HepG2 (cell line): ENCODE results near the gene MLH1. TPM values are rescaled to one million over a fixed set of nuclear protein-coding genes. Genes with fewer than 3 reads are reported as not detected.

Experiments used
- ATAC-seq: fragments of 200-7000 bp; cut with Tn5 transposase; 3 replicates; pipeline ENCODE4 v1.9.1; 2020; ENCODE audit warnings: mild to moderate bottlenecking, moderate library complexity
- BruUV-seq: library from RNA; stranded (reverse); fragments of 400-500 nt; replicated peaks from 2 replicates; lab custom pipeline; 2021; lab: Mats Ljungman, UMichigan
- CTCF ChIA-PET: fragments of 300-600 bp; formaldehyde crosslinking; extraction: SDS; loops from one replicate; lab custom pipeline; 2021; ENCODE audit warnings: low total read pairs, inconsistent platforms, low intra/inter-chr PET ratio; lab: Yijun Ruan, JAX
- POLR2A ChIA-PET: fragments of 350-600 bp; sonication (Branson Sonifier 250); formaldehyde crosslinking; loops from one replicate; lab custom pipeline; 2020; ENCODE audit warnings: antibody characterized with exemption, inconsistent platforms; lab: Yijun Ruan, JAX
- DNase-seq: peaks from one replicate; pipeline ENCODE4 v3.0.0-alpha.2; 2015; ENCODE audit warnings: low spot score
- FAIRE-seq: peaks from 3 replicates; lab custom pipeline; 2011; peaks lifted over from hg19 to GRCh38; lab: Jason Lieb, UNC
- H2AFZ ChIP-seq: one replicate; pipeline ENCODE4 v1.6.1; 2011; ENCODE audit warnings: low read length, inconsistent platforms
- H3K27ac ChIP-seq: fragments of 300-600 bp; 3 replicates; pipeline ENCODE4 v1.8.0; 2011; ENCODE audit warnings: mixed run types, mild to moderate bottlenecking, mixed read lengths, low read length, inconsistent platforms; ENCODE audit not compliant: insufficient read depth; ENCODE audit errors: extremely low read length
- H3K27me3 ChIP-seq, 2 experiments: fragments of 200-600 bp in 1 of 2; 2 replicates in 1 of 2; 3 replicates in 1 of 2; pipeline versions ENCODE4 v1.6.0 to v1.8.0; 2011; ENCODE audit warnings: low read length in 2 of 2, mild to moderate bottlenecking in 2 of 2, moderate library complexity in 2 of 2, inconsistent platforms in 1 of 2; ENCODE audit not compliant: insufficient read depth in 2 of 2, control insufficient read depth in 1 of 2
- H3K36me3 ChIP-seq, 2 experiments: fragments of 200-600 bp in 1 of 2; replicated peaks in 1 of 2; 2 replicates in 1 of 2; 3 replicates in 1 of 2; pipeline versions ENCODE4 v1.5.1 to v1.8.0; 2011; ENCODE audit warnings: low read length in 2 of 2, inconsistent platforms in 1 of 2; ENCODE audit not compliant: insufficient read depth in 2 of 2, control insufficient read depth in 1 of 2
- H3K4me1 ChIP-seq: 2 replicates; pipeline ENCODE4 v1.5.1; 2012; ENCODE audit warnings: low read length, inconsistent platforms; ENCODE audit not compliant: insufficient read depth
- H3K4me2 ChIP-seq: 2 replicates; pipeline ENCODE4 v1.6.0; 2011; ENCODE audit warnings: low read depth, low read length, inconsistent platforms
- H3K4me3 ChIP-seq, 3 experiments: fragments of 200-600 bp in 1 of 3; sonication (generic), shearing (Covaris generic) in 1 of 3; replicated peaks in 1 of 3; 2 replicates each; pipeline ENCODE4 v1.5.1; 2011 to 2016; ENCODE audit warnings: low read length in 3 of 3, inconsistent platforms in 2 of 3, low read depth in 2 of 3, mild to moderate bottlenecking in 2 of 3, control low read depth in 1 of 3, mixed read lengths in 1 of 3; ENCODE audit not compliant: insufficient read depth in 1 of 3
- H3K79me2 ChIP-seq: one replicate; pipeline ENCODE4 v1.6.1; 2011; ENCODE audit warnings: low read length, inconsistent platforms; ENCODE audit not compliant: insufficient read depth
- H3K9ac ChIP-seq: 2 replicates; pipeline ENCODE4 v1.6.0; 2011; ENCODE audit warnings: mild to moderate bottlenecking, low read depth, low read length, inconsistent platforms; ENCODE audit not compliant: insufficient read depth
- H3K9me3 ChIP-seq: 2 replicates; pipeline ENCODE4 v1.5.1; 2012; ENCODE audit warnings: mild to moderate bottlenecking, low read length
- H4K20me1 ChIP-seq: 2 replicates; pipeline ENCODE4 v1.6.0; 2011; ENCODE audit warnings: inconsistent platforms, mild to moderate bottlenecking, low read length, moderate library complexity; ENCODE audit not compliant: insufficient read depth
- BRD4 ChIP-seq: sonication (generic); formaldehyde crosslinking; IDR thresholded peaks from 2 replicates; pipeline ENCODE4 v1.4.0; 2020; ENCODE audit warnings: missing genetic modification reagents
- DNMT3B ChIP-seq: conservative IDR thresholded peaks from 2 replicates; pipeline ENCODE4 v1.6.1; 2016; ENCODE audit warnings: missing biosample characterization, control low read depth
- EED ChIP-seq: sonication (generic); formaldehyde crosslinking; IDR thresholded peaks from 2 replicates; pipeline ENCODE4 v1.5.0; 2020; ENCODE audit warnings: mild to moderate bottlenecking, missing genetic modification reagents
- HNRNPH1 ChIP-seq: fragments of 200-400 bp; formaldehyde crosslinking; optimal IDR thresholded peaks from 2 replicates; pipeline ENCODE3; 2017; ENCODE audit warnings: mild to moderate bottlenecking, low read depth, low read length
- MBNL3 ChIP-seq: fragments of 250-450 bp; sonication (Bioruptor Pico); conservative IDR thresholded peaks from 2 replicates; pipeline ENCODE4 v1.8.0; 2022; ENCODE audit warnings: mild to moderate bottlenecking, inconsistent platforms
- NFKB2 ChIP-seq: sonication (generic); formaldehyde crosslinking; IDR thresholded peaks from 2 replicates; pipeline ENCODE4 v1.4.0; 2020; ENCODE audit warnings: missing genetic modification reagents, borderline replicate concordance
- RFX3 ChIP-seq: IDR thresholded peaks from 2 replicates; pipeline ENCODE4 v1.6.1; 2016; ENCODE audit warnings: missing biosample characterization, missing genetic modification reagents
- SNAPC5 ChIP-seq: sonication (generic); formaldehyde crosslinking; IDR thresholded peaks from 2 replicates; pipeline ENCODE4 v1.8.1; 2023; ENCODE audit warnings: mild to moderate bottlenecking, missing genetic modification reagents, borderline replicate concordance
- ZNF329 ChIP-seq: sonication (generic); formaldehyde crosslinking; IDR thresholded peaks from 2 replicates; pipeline ENCODE4 v1.9.0; 2021; ENCODE audit warnings: low read depth, mild to moderate bottlenecking, missing genetic modification reagents
- WGBS: methylation state at CpG from one replicate; pipeline ENCODE4 v1.1.6; 2017; ENCODE audit warnings: low lambda C conversion rate; 5-methylcytosine and 5-hydroxymethylcytosine counted together
- in situ Hi-C: cut with HindIII; loops from 2 replicates; pipeline ENCODE4 v1.10.0; 2017; ENCODE audit warnings: low pct_unique_long_range_greater_than_20kb; ENCODE audit not compliant: extremely low pct_ligation_motif_present
- intact Hi-C: fragments of 100-400 bp; cut with micrococcal nuclease; formaldehyde crosslinking; loops from one replicate; pipeline ENCODE4 v1.10.0; 2022; ENCODE audit not compliant: unreplicated experiment
- polyA plus RNA-seq, 8 experiments: library from polyadenylated mRNA; depleted of rRNA in 3 of 8; stranded (reverse) in 7 of 8; unstranded in 1 of 8; fragments of >200 nt; fragmentation: Illumina TruSeq in 4 of 8; extraction: Trizol in 4 of 8; gene quantifications; 2 replicates each; pipeline versions ENCODE4 v1.2.1 to v1.2.3, GENCODE V29; 2011 to 2016; ENCODE audit warnings: low read depth in 4 of 8, missing spikeins in 1 of 8, mixed read lengths in 1 of 8; ENCODE audit not compliant: insufficient read depth in 1 of 8
- total RNA-seq, 5 experiments: library from RNA; depleted of rRNA; stranded (reverse); fragments of >200 nt; fragmentation: Illumina TruSeq; extraction: Trizol; gene quantifications; 2 replicates each; pipeline ENCODE4 v1.2.3, GENCODE V29; 2016; ENCODE audit warnings: low read depth in 1 of 5
- TF ChIP-seq, protein P1 (sequence below): IDR thresholded peaks from 2 replicates; pipeline ENCODE4 v1.6.1; 2016; ENCODE audit warnings: missing compliant biosample characterization, missing genetic modification reagents, borderline replicate concordance
- TF ChIP-seq, protein P2 (sequence below): sonication (generic); formaldehyde crosslinking; IDR thresholded peaks from 2 replicates; pipeline ENCODE4 v1.8.1; 2023; ENCODE audit warnings: mild to moderate bottlenecking, moderate library complexity, missing genetic modification reagents

The MLH1 gene
- total and polyA plus RNA-seq, 2 of the 13 experiments (the other 11 are each of a cell fraction or from before 2014, with no cell fraction given): 29.5 to 70.8 TPM

DNA sequence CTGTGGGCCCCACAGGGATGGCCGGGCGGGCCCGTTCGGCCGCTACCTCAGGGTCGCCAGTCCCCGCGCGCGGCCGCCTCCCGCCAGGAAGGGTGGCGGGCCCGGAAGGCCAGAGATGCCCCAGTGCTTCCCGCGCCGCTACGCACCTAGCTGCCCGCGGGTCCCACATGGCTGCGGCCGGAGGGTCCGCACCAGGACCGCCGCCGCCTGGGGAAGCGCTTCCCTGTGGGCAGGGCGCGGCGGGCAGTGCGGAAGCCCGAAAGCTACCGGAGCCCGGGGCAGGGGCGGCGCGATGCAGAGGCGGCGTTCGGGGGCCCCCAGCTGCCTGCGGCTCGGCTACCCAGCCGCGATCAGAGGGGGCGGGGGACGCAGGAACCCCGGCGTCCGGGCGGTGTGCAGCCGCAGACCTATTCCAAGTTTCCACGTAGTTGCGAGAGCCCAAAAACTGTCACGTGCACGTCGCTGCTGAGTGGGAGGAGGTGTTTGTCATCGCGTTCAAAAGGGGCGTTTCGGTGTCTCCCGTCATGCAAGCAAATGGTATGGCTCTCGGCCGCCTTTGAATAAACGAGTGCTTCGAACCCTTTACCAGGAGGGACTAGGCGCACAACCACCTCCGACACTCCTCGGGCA is 48.6 kb upstream of the MLH1 start, which contains the start of gene TRANK1:
TSS of gene TRANK1 (minus strand) at position 414 of the 630 bp plus-strand sequence. CDS start at position 169, 245 bp downstream.
- in situ Hi-C loops: no loop called here
- no peaks in the 10 kb centered on the region; a peak in 1 of 5 replicates for H3K27me3 ChIP-seq
- intact Hi-C loops: no loop called here
- H4K20me1 ChIP-seq: no peaks in the 10 kb centered on the region
- H3K9me3 ChIP-seq: peaks cover 17% of the 10 kb centered on the region
- no peak within 1 kb of the TSS for H3K4me3 ChIP-seq
- no peaks in the 10 kb centered on the region for H3K79me2 ChIP-seq
- ChIA-PET POLR2A (no interaction called here), CTCF (no interaction called here)
- no peak within 1 kb of the TSS for H3K4me2 ChIP-seq
- no peak for FAIRE-seq
- ATAC-seq: no peak
- no peak within 1 kb of the TSS for H2AFZ ChIP-seq
- H3K36me3 ChIP-seq: no peaks in the 10 kb centered on the region
- no peaks in the 10 kb centered on the region for H3K4me1 ChIP-seq
- H3K9ac ChIP-seq: no peak within 1 kb of the TSS
- no peak within 1 kb of the TSS for H3K27ac ChIP-seq
- BruUV-seq: no TSS peak
- 86% methylated on average over 23 of the region's 68 CpGs for WGBS
- TF ChIP-seq MBNL3 (CRISPR knock-in tag): no peak
- no peak for TF ChIP-seq RFX3 (CRISPR knock-in tag)
- TF ChIP-seq ZNF329 (CRISPR knock-in tag): no peak
- TF ChIP-seq, protein P1, sequence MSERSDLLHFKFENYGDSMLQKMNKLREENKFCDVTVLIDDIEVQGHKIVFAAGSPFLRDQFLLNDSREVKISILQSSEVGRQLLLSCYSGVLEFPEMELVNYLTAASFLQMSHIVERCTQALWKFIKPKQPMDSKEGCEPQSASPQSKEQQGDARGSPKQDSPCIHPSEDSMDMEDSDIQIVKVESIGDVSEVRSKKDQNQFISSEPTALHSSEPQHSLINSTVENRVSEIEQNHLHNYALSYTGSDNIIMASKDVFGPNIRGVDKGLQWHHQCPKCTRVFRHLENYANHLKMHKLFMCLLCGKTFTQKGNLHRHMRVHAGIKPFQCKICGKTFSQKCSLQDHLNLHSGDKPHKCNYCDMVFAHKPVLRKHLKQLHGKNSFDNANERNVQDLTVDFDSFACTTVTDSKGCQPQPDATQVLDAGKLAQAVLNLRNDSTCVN: no peak
- TF ChIP-seq SNAPC5 (CRISPR knock-in tag): no peak
- no peak for TF ChIP-seq DNMT3B
- no peak for TF ChIP-seq HNRNPH1
- TF ChIP-seq EED (CRISPR knock-in tag): no peak
- TF ChIP-seq BRD4 (CRISPR knock-in tag): no peak
- TF ChIP-seq, protein P2, sequence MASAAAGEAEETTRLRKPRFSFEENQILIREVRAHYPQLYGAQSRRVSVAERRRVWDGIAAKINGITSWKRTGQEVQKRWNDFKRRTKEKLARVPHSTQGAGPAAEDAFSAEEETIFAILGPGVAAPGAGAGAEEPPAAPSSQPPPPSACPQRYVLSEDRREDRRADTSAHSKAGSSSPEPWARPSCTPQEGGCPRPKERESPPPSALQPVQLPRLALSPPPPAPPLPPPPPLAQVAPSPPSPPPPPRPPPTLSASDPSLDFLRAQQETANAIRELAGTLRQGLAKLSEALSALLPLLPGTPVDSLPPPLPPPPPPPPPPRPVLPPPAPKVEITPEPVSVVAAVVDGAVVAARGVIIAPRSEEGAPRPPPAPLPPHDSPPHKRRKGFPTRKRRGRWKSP (CRISPR knock-in tag): no peak
- no peak for TF ChIP-seq NFKB2
- no peak for DNase-seq
